HEK293 (cell line): ENCODE measurements around the gene XPO4.

Experiments used
- BCL11A ChIP-seq: fragments of 450-650 bp; formaldehyde crosslinking; IDR thresholded peaks from 2 replicates; pipeline ENCODE4 v1.5.1; 2016; ENCODE audit warnings: low read depth, missing biosample characterization, missing genetic modification characterization
- CTCF ChIP-seq: fragments of 450-650 bp; formaldehyde crosslinking; IDR thresholded peaks from 2 replicates; pipeline ENCODE4 v1.5.1; 2016; ENCODE audit warnings: missing biosample characterization, missing genetic modification characterization
- GLI4 ChIP-seq: fragments of 450-650 bp; formaldehyde crosslinking; IDR thresholded peaks from 2 replicates; pipeline ENCODE4 v1.5.1; 2016; ENCODE audit warnings: missing biosample characterization, missing genetic modification characterization
- TRIM28 ChIP-seq: IDR thresholded peaks from 2 replicates; pipeline ENCODE4 v1.6.1; 2011; ENCODE audit warnings: low read length, control low read depth, borderline replicate concordance
- YY1 ChIP-seq: fragments of 450-650 bp; formaldehyde crosslinking; IDR thresholded peaks from 2 replicates; pipeline ENCODE4 v1.5.1; 2018; ENCODE audit warnings: missing biosample characterization, missing genetic modification characterization
- ZBTB21 ChIP-seq: fragments of 450-650 bp; formaldehyde crosslinking; IDR thresholded peaks from 2 replicates; pipeline ENCODE4 v1.5.1; 2017; ENCODE audit warnings: missing biosample characterization, missing genetic modification characterization
- ZNF274 ChIP-seq, 2 experiments: fragments of 200-500 bp in 1 of 2; fragments of 450-650 bp in 1 of 2; sonication (Bioruptor generic) in 1 of 2; formaldehyde crosslinking in 1 of 2; IDR thresholded peaks; 2 replicates each; pipeline versions ENCODE4 v1.5.1 to v1.6.1; 2014 to 2016; ENCODE audit warnings: borderline replicate concordance in 1 of 2, inconsistent platforms in 1 of 2, low read length in 1 of 2, missing biosample characterization in 1 of 2, missing genetic modification characterization in 1 of 2
- ZNF518A ChIP-seq: fragments of 450-650 bp; formaldehyde crosslinking; conservative IDR thresholded peaks from 2 replicates; pipeline ENCODE4 v1.5.1; 2016; ENCODE audit warnings: low read depth, missing biosample characterization, missing genetic modification characterization
- ZNF76 ChIP-seq: fragments of 450-650 bp; formaldehyde crosslinking; IDR thresholded peaks from 2 replicates; pipeline ENCODE4; 2016; ENCODE audit warnings: low read depth, missing biosample characterization, missing genetic modification characterization, borderline replicate concordance
- ZNF830 ChIP-seq: fragments of 450-650 bp; IDR thresholded peaks from 2 replicates; pipeline ENCODE4 v1.5.0; 2018; ENCODE audit warnings: missing biosample characterization, missing genetic modification characterization, low read depth, mild to moderate bottlenecking, moderate library complexity
- TF ChIP-seq, protein P1 (sequence below): fragments of 450-650 bp; formaldehyde crosslinking; IDR thresholded peaks from 2 replicates; pipeline ENCODE4 v1.5.1; 2016; ENCODE audit warnings: missing biosample characterization, missing genetic modification characterization, low read depth
- TF ChIP-seq, protein P2 (sequence below): fragments of 450-650 bp; formaldehyde crosslinking; IDR thresholded peaks from 2 replicates; pipeline ENCODE4 v1.5.1; 2016; ENCODE audit warnings: missing biosample characterization, missing genetic modification characterization
- TF ChIP-seq, protein P3 (sequence below): fragments of 450-650 bp; formaldehyde crosslinking; IDR thresholded peaks from 2 replicates; pipeline ENCODE4 v1.5.1; 2016; ENCODE audit warnings: missing biosample characterization, missing genetic modification characterization

GRCh38 chr13:20848944-20849343 lies 53.6 kb downstream of the XPO4 start:
- TF ChIP-seq CTCF (tag by site-specific recombination), result no peak
- no peak for TF ChIP-seq YY1 (tag by site-specific recombination)
- TF ChIP-seq GLI4 (tag by site-specific recombination), result no peak
- TF ChIP-seq, protein P1, sequence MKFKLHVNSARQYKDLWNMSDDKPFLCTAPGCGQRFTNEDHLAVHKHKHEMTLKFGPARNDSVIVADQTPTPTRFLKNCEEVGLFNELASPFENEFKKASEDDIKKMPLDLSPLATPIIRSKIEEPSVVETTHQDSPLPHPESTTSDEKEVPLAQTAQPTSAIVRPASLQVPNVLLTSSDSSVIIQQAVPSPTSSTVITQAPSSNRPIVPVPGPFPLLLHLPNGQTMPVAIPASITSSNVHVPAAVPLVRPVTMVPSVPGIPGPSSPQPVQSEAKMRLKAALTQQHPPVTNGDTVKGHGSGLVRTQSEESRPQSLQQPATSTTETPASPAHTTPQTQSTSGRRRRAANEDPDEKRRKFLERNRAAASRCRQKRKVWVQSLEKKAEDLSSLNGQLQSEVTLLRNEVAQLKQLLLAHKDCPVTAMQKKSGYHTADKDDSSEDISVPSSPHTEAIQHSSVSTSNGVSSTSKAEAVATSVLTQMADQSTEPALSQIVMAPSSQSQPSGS (tag by site-specific recombination), result no peak
- TF ChIP-seq BCL11A (tag by site-specific recombination), result no peak
- no peak for TF ChIP-seq ZNF518A (tag by site-specific recombination)
- TF ChIP-seq ZNF830 (tag by site-specific recombination), result no peak
- TF ChIP-seq TRIM28, result no peak
- TF ChIP-seq ZBTB21 (tag by site-specific recombination), result no peak
- TF ChIP-seq ZNF274 (IDR thresholded peaks at IDR 0.05; ENCODE audit: low read length), result no peak
- no peak for TF ChIP-seq ZNF274 (tag by site-specific recombination; IDR thresholded peaks at IDR 0.05; ENCODE audit: borderline replicate concordance)
- TF ChIP-seq, protein P2, sequence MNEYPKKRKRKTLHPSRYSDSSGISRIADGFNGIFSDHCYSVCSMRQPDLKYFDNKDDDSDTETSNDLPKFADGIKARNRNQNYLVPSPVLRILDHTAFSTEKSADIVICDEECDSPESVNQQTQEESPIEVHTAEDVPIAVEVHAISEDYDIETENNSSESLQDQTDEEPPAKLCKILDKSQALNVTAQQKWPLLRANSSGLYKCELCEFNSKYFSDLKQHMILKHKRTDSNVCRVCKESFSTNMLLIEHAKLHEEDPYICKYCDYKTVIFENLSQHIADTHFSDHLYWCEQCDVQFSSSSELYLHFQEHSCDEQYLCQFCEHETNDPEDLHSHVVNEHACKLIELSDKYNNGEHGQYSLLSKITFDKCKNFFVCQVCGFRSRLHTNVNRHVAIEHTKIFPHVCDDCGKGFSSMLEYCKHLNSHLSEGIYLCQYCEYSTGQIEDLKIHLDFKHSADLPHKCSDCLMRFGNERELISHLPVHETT (tag by site-specific recombination), result no peak
- no peak for TF ChIP-seq ZNF76
- TF ChIP-seq, protein P3, sequence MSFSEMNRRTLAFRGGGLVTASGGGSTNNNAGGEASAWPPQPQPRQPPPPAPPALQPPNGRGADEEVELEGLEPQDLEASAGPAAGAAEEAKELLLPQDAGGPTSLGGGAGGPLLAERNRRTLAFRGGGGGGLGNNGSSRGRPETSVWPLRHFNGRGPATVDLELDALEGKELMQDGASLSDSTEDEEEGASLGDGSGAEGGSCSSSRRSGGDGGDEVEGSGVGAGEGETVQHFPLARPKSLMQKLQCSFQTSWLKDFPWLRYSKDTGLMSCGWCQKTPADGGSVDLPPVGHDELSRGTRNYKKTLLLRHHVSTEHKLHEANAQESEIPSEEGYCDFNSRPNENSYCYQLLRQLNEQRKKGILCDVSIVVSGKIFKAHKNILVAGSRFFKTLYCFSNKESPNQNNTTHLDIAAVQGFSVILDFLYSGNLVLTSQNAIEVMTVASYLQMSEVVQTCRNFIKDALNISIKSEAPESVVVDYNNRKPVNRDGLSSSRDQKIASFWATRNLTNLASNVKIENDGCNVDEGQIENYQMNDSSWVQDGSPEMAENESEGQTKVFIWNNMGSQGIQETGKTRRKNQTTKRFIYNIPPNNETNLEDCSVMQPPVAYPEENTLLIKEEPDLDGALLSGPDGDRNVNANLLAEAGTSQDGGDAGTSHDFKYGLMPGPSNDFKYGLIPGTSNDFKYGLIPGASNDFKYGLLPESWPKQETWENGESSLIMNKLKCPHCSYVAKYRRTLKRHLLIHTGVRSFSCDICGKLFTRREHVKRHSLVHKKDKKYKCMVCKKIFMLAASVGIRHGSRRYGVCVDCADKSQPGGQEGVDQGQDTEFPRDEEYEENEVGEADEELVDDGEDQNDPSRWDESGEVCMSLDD (tag by site-specific recombination), result no peak
